HepG2 (cell line): Measurements from ENCODE around the gene DCDC2. TPM values are rescaled to one million over a fixed set of nuclear protein-coding genes. Genes with fewer than 3 reads are reported as not detected.

Experiments used
- CBX1 ChIP-seq: IDR thresholded peaks from one replicate; pipeline ENCODE4 v1.6.1; 2016; ENCODE audit warnings: antibody characterized with exemption, low read depth
- HDAC6 ChIP-seq: fragments of 200-600 bp; sonication (generic); IDR thresholded peaks from 2 replicates; pipeline ENCODE4 v1.7.0; 2017; ENCODE audit warnings: mild to moderate bottlenecking, antibody characterized with exemption, low read length, low read depth
- KDM5B ChIP-seq: sonication (generic); formaldehyde crosslinking; IDR thresholded peaks from 2 replicates; pipeline ENCODE4 v1.4.0; 2020; ENCODE audit warnings: missing genetic modification reagents, mild to moderate bottlenecking, borderline replicate concordance
- MXD4 ChIP-seq: IDR thresholded peaks from 2 replicates; pipeline ENCODE4 v1.6.1; 2016; ENCODE audit warnings: mild to moderate bottlenecking, missing biosample characterization, missing genetic modification reagents
- NBN ChIP-seq: fragments of 450-650 bp; conservative IDR thresholded peaks from 2 replicates; pipeline ENCODE4 v1.6.1; 2017
- NFAT5 ChIP-seq: sonication (generic); formaldehyde crosslinking; IDR thresholded peaks from 2 replicates; pipeline ENCODE4 v1.4.0; 2020; ENCODE audit warnings: missing genetic modification reagents
- RFXAP ChIP-seq: sonication (generic); formaldehyde crosslinking; IDR thresholded peaks from 2 replicates; pipeline ENCODE4 v1.4.0; 2020; ENCODE audit warnings: missing genetic modification reagents, borderline replicate concordance
- SIX1 ChIP-seq: sonication (generic); formaldehyde crosslinking; IDR thresholded peaks from 2 replicates; pipeline ENCODE4 v1.4.0; 2020; ENCODE audit warnings: missing genetic modification reagents, borderline replicate concordance
- SKIL ChIP-seq: sonication (generic); formaldehyde crosslinking; IDR thresholded peaks from 2 replicates; pipeline ENCODE4 v1.8.0; 2022; ENCODE audit warnings: missing genetic modification reagents, mild to moderate bottlenecking, moderate library complexity, borderline replicate concordance
- SP4 ChIP-seq: sonication (generic); formaldehyde crosslinking; IDR thresholded peaks from 2 replicates; pipeline ENCODE4 v1.8.1; 2023; ENCODE audit warnings: mild to moderate bottlenecking, missing genetic modification reagents
- TP53 ChIP-seq: sonication (generic); formaldehyde crosslinking; conservative IDR thresholded peaks from 2 replicates; pipeline ENCODE4 v1.4.0; 2020; ENCODE audit warnings: missing genetic modification reagents
- ZBTB26 ChIP-seq: IDR thresholded peaks from 2 replicates; pipeline ENCODE4 v1.6.1; 2016; ENCODE audit warnings: missing compliant biosample characterization, missing genetic modification reagents, borderline replicate concordance
- ZFP36L1 ChIP-seq: sonication (generic); formaldehyde crosslinking; IDR thresholded peaks from 2 replicates; pipeline ENCODE4 v1.8.0; 2022; ENCODE audit warnings: mild to moderate bottlenecking, missing genetic modification reagents, moderate library complexity
- ZNF20 ChIP-seq: sonication (generic); formaldehyde crosslinking; IDR thresholded peaks from 2 replicates; pipeline ENCODE4 v1.4.0; 2020; ENCODE audit warnings: mild to moderate bottlenecking, moderate library complexity, missing genetic modification reagents
- ZNF230 ChIP-seq: sonication (generic); formaldehyde crosslinking; IDR thresholded peaks from 2 replicates; pipeline ENCODE4 v1.4.0; 2020; ENCODE audit warnings: mild to moderate bottlenecking, missing genetic modification reagents
- ZNF557 ChIP-seq: sonication (generic); formaldehyde crosslinking; IDR thresholded peaks from 2 replicates; pipeline ENCODE4 v1.4.0; 2020; ENCODE audit warnings: missing genetic modification reagents
- ZNF704 ChIP-seq: sonication (generic); formaldehyde crosslinking; IDR thresholded peaks from 2 replicates; pipeline ENCODE4 v1.8.1; 2023; ENCODE audit warnings: mild to moderate bottlenecking, inconsistent platforms, moderate library complexity, missing genetic modification reagents, borderline replicate concordance
- ZNF788 ChIP-seq: sonication (generic); formaldehyde crosslinking; IDR thresholded peaks from 2 replicates; pipeline ENCODE4 v1.5.0; 2020; ENCODE audit warnings: mild to moderate bottlenecking, missing genetic modification reagents, borderline replicate concordance
- ZNF816 ChIP-seq: sonication (generic); formaldehyde crosslinking; IDR thresholded peaks from 2 replicates; pipeline ENCODE4 v1.8.0; 2022; ENCODE audit warnings: missing genetic modification reagents, mild to moderate bottlenecking, borderline replicate concordance
- ZSCAN22 ChIP-seq: sonication (generic); formaldehyde crosslinking; IDR thresholded peaks from 2 replicates; pipeline ENCODE4 v1.4.0; 2020; ENCODE audit warnings: mild to moderate bottlenecking, missing genetic modification reagents
- polyA plus RNA-seq, 8 experiments: library from polyadenylated mRNA; depleted of rRNA in 3 of 8; stranded (reverse) in 7 of 8; unstranded in 1 of 8; fragments of >200 nt; fragmentation: Illumina TruSeq in 4 of 8; extraction: Trizol in 4 of 8; gene quantifications; 2 replicates each; pipeline versions ENCODE4 v1.2.1 to v1.2.3, GENCODE V29; 2011 to 2016; ENCODE audit warnings: low read depth in 4 of 8, missing spikeins in 1 of 8, mixed read lengths in 1 of 8; ENCODE audit not compliant: insufficient read depth in 1 of 8
- total RNA-seq, 5 experiments: library from RNA; depleted of rRNA; stranded (reverse); fragments of >200 nt; fragmentation: Illumina TruSeq; extraction: Trizol; gene quantifications; 2 replicates each; pipeline ENCODE4 v1.2.3, GENCODE V29; 2016; ENCODE audit warnings: low read depth in 1 of 5

The DCDC2 gene
- total and polyA plus RNA-seq, 2 of the 13 experiments (the other 11 are each of a cell fraction or from before 2014, with no cell fraction given), result 9.0 to 36.2 TPM

- TF ChIP-seq ZNF704 (no peak), ZBTB26 (CRISPR knock-in tag) (0 out of 2 replicates have a peak, but pooled peaks have one; percentile 19), RFXAP (0 out of 2 replicates have a peak, but pooled peaks have one; percentile 20), ZNF20 (CRISPR knock-in tag) (no peak), HDAC6 (no peak), NFAT5 (CRISPR knock-in tag) (no peak), SIX1 (CRISPR knock-in tag) (peak; percentile 92), ZFP36L1 (CRISPR knock-in tag) (peak; percentile 67; the same call in 1 of the 2 replicates), SP4 (CRISPR knock-in tag) (no peak; the same call in 1 of the 2 replicates), MXD4 (CRISPR knock-in tag) (no peak), NBN (no peak), SKIL (CRISPR knock-in tag) (peak; percentile 79; the same call in 1 of the 2 replicates), KDM5B (CRISPR knock-in tag) (no peak), ZNF788 (CRISPR knock-in tag) (peak; percentile 18; the same call in 1 of the 2 replicates), CBX1 (peak; percentile 81), ZNF230 (peak; percentile 61; the same call in 1 of the 2 replicates), ZNF557 (no peak), ZSCAN22 (0 out of 2 replicates have a peak, but pooled peaks have one; percentile 61), TP53 (CRISPR knock-in tag) (no peak), ZNF816 (peak; percentile 97)
These were observed 27.8 kb upstream of the DCDC2 start (continued) for GRCh38 chr6:24385536-24386269.
